ELF-1 (cell line): ENCODE results near the gene IL1RAPL1.

Source experiments
- DNase-seq: peaks from one replicate; pipeline ENCODE4 v3.0.0-alpha.2; 2016; ENCODE audit warnings: low read depth, low spot score

IL1RAPL1 gene

GRCh38 chrX:29419774-29420553, 832.7 kb downstream of the IL1RAPL1 start:
- no peak for DNase-seq

- DNase-seq = peak; percentile 58
Measured at GRCh38 chrX:29422034-29422433, 834.8 kb downstream of the IL1RAPL1 start.

GRCh38 chrX:29431895-29432294, 844.6 kb downstream of the IL1RAPL1 start:
- no peak for DNase-seq

GRCh38 chrX:29432534-29432933, 845.3 kb downstream of the IL1RAPL1 start:
- no peak for DNase-seq

GRCh38 chrX:29434939-29435338, 847.7 kb downstream of the IL1RAPL1 start:
- no peak for DNase-seq

GRCh38 chrX:29435396-29435795, 848.1 kb downstream of the IL1RAPL1 start:
- no peak for DNase-seq

GRCh38 chrX:29447867-29448266, 860.6 kb downstream of the IL1RAPL1 start:
- DNase-seq = no peak

GRCh38 chrX:29453333-29453732, 866.1 kb downstream of the IL1RAPL1 start:
- DNase-seq = no peak

- DNase-seq = no peak
Measured at GRCh38 chrX:29455702-29456101, 868.5 kb downstream of the IL1RAPL1 start.

GRCh38 chrX:29461039-29461438, 873.8 kb downstream of the IL1RAPL1 start:
- DNase-seq = no peak

- no peak for DNase-seq
Measured at GRCh38 chrX:29466456-29466855, 879.2 kb downstream of the IL1RAPL1 start.

- DNase-seq = no peak
Measured at GRCh38 chrX:29468911-29469494, 881.8 kb downstream of the IL1RAPL1 start.

- no peak for DNase-seq
Measured at GRCh38 chrX:29470030-29470429, 882.8 kb downstream of the IL1RAPL1 start.

- no peak for DNase-seq
Measured at GRCh38 chrX:29471829-29472228, 884.6 kb downstream of the IL1RAPL1 start.

GRCh38 chrX:29477878-29478277, 890.6 kb downstream of the IL1RAPL1 start:
- DNase-seq = no peak

GRCh38 chrX:29478336-29479069, 891.3 kb downstream of the IL1RAPL1 start:
- DNase-seq = peak; percentile 78

- DNase-seq = no peak
Measured at GRCh38 chrX:29487214-29487613, 900.0 kb downstream of the IL1RAPL1 start.

GRCh38 chrX:29487714-29488113, 900.5 kb downstream of the IL1RAPL1 start:
- DNase-seq = no peak

GRCh38 chrX:29488919-29489318, 901.7 kb downstream of the IL1RAPL1 start:
- DNase-seq = no peak

- no peak for DNase-seq
Measured at GRCh38 chrX:29490606-29491005, 903.4 kb downstream of the IL1RAPL1 start.

GRCh38 chrX:29491659-29492058, 904.4 kb downstream of the IL1RAPL1 start:
- DNase-seq = no peak

- DNase-seq = no peak
Measured at GRCh38 chrX:29496636-29497180, 909.5 kb downstream of the IL1RAPL1 start.
